HEK293T (cell line): Measurements from ENCODE around the gene ANKRD11.

Experiments used
- CTCF ChIA-PET: fragments of 350-600 bp; formaldehyde crosslinking; extraction: SDS; loops from one replicate; lab custom pipeline; 2021; ENCODE audit warnings: antibody characterized with exemption, inconsistent platforms; lab: Yijun Ruan, JAX
- POLR2A ChIA-PET: fragments of 350-600 bp; formaldehyde crosslinking; extraction: SDS; loops from one replicate; lab custom pipeline; 2020; ENCODE audit warnings: antibody characterized with exemption, inconsistent platforms; lab: Yijun Ruan, JAX
- DNase-seq: peaks from one replicate; pipeline ENCODE4 v3.0.0; 2012; ENCODE audit warnings: mixed read lengths; ENCODE audit errors: extremely low spot score
- ARNT ChIP-seq: fragments of 450-650 bp; IDR thresholded peaks from 2 replicates; pipeline ENCODE4 v1.6.1; 2017; ENCODE audit warnings: mild to moderate bottlenecking
- BHLHE40 ChIP-seq: fragments of 450-650 bp; IDR thresholded peaks from 2 replicates; pipeline ENCODE4 v1.6.1; 2016; ENCODE audit warnings: mild to moderate bottlenecking, moderate library complexity, borderline replicate concordance
- CTBP1 ChIP-seq: fragments of 450-650 bp; IDR thresholded peaks from 2 replicates; pipeline ENCODE4 v1.6.1; 2016; ENCODE audit warnings: borderline replicate concordance
- ELF4 ChIP-seq: fragments of 450-650 bp; IDR thresholded peaks from 2 replicates; pipeline ENCODE4 v1.6.1; 2017; ENCODE audit warnings: antibody characterized with exemption
- FOXA1 ChIP-seq: fragments of 450-650 bp; IDR thresholded peaks from 2 replicates; pipeline ENCODE4 v1.6.1; 2016; ENCODE audit warnings: mild to moderate bottlenecking
- FOXK2 ChIP-seq: fragments of 450-650 bp; IDR thresholded peaks from 2 replicates; pipeline ENCODE4 v1.6.1; 2016; ENCODE audit warnings: mild to moderate bottlenecking
- FOXM1 ChIP-seq: fragments of 450-650 bp; IDR thresholded peaks from 2 replicates; pipeline ENCODE4 v1.6.1; 2017; ENCODE audit warnings: mild to moderate bottlenecking, borderline replicate concordance
- HDGF ChIP-seq: fragments of 450-650 bp; IDR thresholded peaks from 2 replicates; pipeline ENCODE4 v1.6.1; 2017; ENCODE audit warnings: antibody characterized with exemption, borderline replicate concordance
- L3MBTL2 ChIP-seq: fragments of 450-650 bp; conservative IDR thresholded peaks from 2 replicates; pipeline ENCODE4 v1.6.1; 2016; ENCODE audit warnings: mild to moderate bottlenecking
- LEF1 ChIP-seq: fragments of 450-650 bp; IDR thresholded peaks from 2 replicates; pipeline ENCODE4 v1.6.1; 2017; ENCODE audit warnings: mild to moderate bottlenecking, borderline replicate concordance
- NFRKB ChIP-seq: fragments of 450-650 bp; IDR thresholded peaks from 2 replicates; pipeline ENCODE4 v1.6.1; 2016; ENCODE audit warnings: mild to moderate bottlenecking, moderate library complexity
- PKNOX1 ChIP-seq: fragments of 450-650 bp; IDR thresholded peaks from 2 replicates; pipeline ENCODE4 v1.6.1; 2016
- SP1 ChIP-seq: fragments of 450-650 bp; IDR thresholded peaks from 2 replicates; pipeline ENCODE4 v1.6.1; 2017
- SUZ12 ChIP-seq: fragments of 450-650 bp; IDR thresholded peaks from 2 replicates; pipeline ENCODE4 v1.6.1; 2016; ENCODE audit warnings: mild to moderate bottlenecking
- TARDBP ChIP-seq: fragments of 450-650 bp; IDR thresholded peaks from 2 replicates; pipeline ENCODE4 v1.6.1; 2016
- ZNF384 ChIP-seq: fragments of 450-650 bp; IDR thresholded peaks from 2 replicates; pipeline ENCODE4 v1.6.1; 2016

The ANKRD11 gene

GRCh38 chr16:89446975-89447293, 43.4 kb downstream of the ANKRD11 start:
- TF ChIP-seq PKNOX1 (no peak), FOXA1 (no peak), FOXK2 (no peak), SP1 (no peak), SUZ12 (no peak), NFRKB (no peak), CTBP1 (no peak), FOXM1 (no peak), TARDBP (no peak), ELF4 (no peak), ARNT (no peak), L3MBTL2 (no peak), ZNF384 (no peak), HDGF (no peak), BHLHE40 (no peak), LEF1 (no peak)
- POLR2A ChIA-PET, result no interaction called here
- CTCF ChIA-PET, result interaction anchor here (0.6 to 1.2 kb wide), 3 partner anchors 45 to 91 kb away, joined by 3 to 6 read pairs (median 4); no protein-coding TSS in a partner anchor
- no peak for DNase-seq

GRCh38 chr16:89446136-89446974, 44.0 kb downstream of the ANKRD11 start:
- TF ChIP-seq ZNF384 (no peak), TARDBP (no peak), BHLHE40 (no peak), SUZ12 (no peak), ELF4 (no peak), FOXA1 (no peak), L3MBTL2 (no peak)
- CTCF ChIA-PET, result interaction anchor here (0.6 to 1.2 kb wide), 6 partner anchors 27 to 112 kb away, joined by 3 to 6 read pairs (median 4); no protein-coding TSS in a partner anchor
- POLR2A ChIA-PET, result interaction anchor here (0.7 kb wide), 1 partner anchor 60 kb away, joined by 7 read pairs; no protein-coding TSS in a partner anchor
- DNase-seq, result no peak

GRCh38 chr16:89445166-89445565, 45.2 kb downstream of the ANKRD11 start:
- no peak for TF ChIP-seq FOXK2
- no peak for TF ChIP-seq BHLHE40
- no peak for TF ChIP-seq HDGF
- no peak for TF ChIP-seq SUZ12
- TF ChIP-seq ARNT, result no peak
- no peak for TF ChIP-seq CTBP1
- no peak for TF ChIP-seq FOXM1
- TF ChIP-seq ZNF384, result no peak
- TF ChIP-seq NFRKB, result no peak
- TF ChIP-seq LEF1, result no peak
- TF ChIP-seq L3MBTL2, result no peak
- TF ChIP-seq PKNOX1, result no peak
- ChIA-PET CTCF (no interaction called here), POLR2A (no interaction called here)
- no peak for DNase-seq

- DNase-seq, result no peak
- TF ChIP-seq SP1 (no peak), L3MBTL2 (no peak), LEF1 (no peak), TARDBP (no peak), BHLHE40 (no peak), PKNOX1 (no peak), ELF4 (no peak), ARNT (no peak), ZNF384 (no peak), FOXK2 (no peak), HDGF (no peak)
- ChIA-PET POLR2A (no interaction called here), CTCF (no interaction called here)
Measured at GRCh38 chr16:89444728-89445127, 45.6 kb downstream of the ANKRD11 start.

GRCh38 chr16:89444151-89444723, 46.1 kb downstream of the ANKRD11 start:
- ChIA-PET CTCF (interaction anchor here (0.6 kb wide), 1 partner anchor 62 kb away, joined by 3 read pairs; no protein-coding TSS in a partner anchor), POLR2A (no interaction called here)
- no peak for TF ChIP-seq CTBP1
- no peak for TF ChIP-seq L3MBTL2
- no peak for TF ChIP-seq BHLHE40
- TF ChIP-seq ELF4, result no peak
- no peak for TF ChIP-seq ZNF384
- TF ChIP-seq PKNOX1, result no peak
- no peak for TF ChIP-seq SP1
- no peak for DNase-seq
